ENCODE data around the gene RUFY4. TPM values are rescaled to one million over a fixed set of nuclear protein-coding genes. Genes with fewer than 3 reads are reported as not detected.
"Not testable (repeated sequence)": the region's sequence is repeated elsewhere in the genome, so short reads cannot be mapped to it uniquely, and the experiment has no call there.

RUFY4 gene
- total RNA-seq, 1 experiment from 2014 or later, result not detected

- Histone ChIP-seq H3K36me3 (no peaks in the 10 kb centered on the region), H3K4me3 (no peak overlapping the region), H3K9me3 (replicated peaks) (no peaks in the 10 kb centered on the region), H3K4me1 (no peaks in the 10 kb centered on the region), H3K27ac (no peak overlapping the region), H3K27me3 (peaks cover 7% of the 10 kb centered on the region)
- no peak for DNase-seq
Measured at GRCh38 chr2:218039171-218039570, 29.9 kb upstream of the RUFY4 start.

- no peaks in the 10 kb centered on the region for H3K9me3 ChIP-seq (replicated peaks)
- no peak for DNase-seq
- H3K27me3 ChIP-seq, result peaks cover 4% of the 10 kb centered on the region; the same call in 1 of the 2 replicates
- H3K27ac ChIP-seq, result no peak overlapping the region
- H3K4me1 ChIP-seq, result no peaks in the 10 kb centered on the region
- no peak overlapping the region for H3K4me3 ChIP-seq
- no peaks in the 10 kb centered on the region for H3K36me3 ChIP-seq
Measured at GRCh38 chr2:218040883-218041282, 28.2 kb upstream of the RUFY4 start.

DNA sequence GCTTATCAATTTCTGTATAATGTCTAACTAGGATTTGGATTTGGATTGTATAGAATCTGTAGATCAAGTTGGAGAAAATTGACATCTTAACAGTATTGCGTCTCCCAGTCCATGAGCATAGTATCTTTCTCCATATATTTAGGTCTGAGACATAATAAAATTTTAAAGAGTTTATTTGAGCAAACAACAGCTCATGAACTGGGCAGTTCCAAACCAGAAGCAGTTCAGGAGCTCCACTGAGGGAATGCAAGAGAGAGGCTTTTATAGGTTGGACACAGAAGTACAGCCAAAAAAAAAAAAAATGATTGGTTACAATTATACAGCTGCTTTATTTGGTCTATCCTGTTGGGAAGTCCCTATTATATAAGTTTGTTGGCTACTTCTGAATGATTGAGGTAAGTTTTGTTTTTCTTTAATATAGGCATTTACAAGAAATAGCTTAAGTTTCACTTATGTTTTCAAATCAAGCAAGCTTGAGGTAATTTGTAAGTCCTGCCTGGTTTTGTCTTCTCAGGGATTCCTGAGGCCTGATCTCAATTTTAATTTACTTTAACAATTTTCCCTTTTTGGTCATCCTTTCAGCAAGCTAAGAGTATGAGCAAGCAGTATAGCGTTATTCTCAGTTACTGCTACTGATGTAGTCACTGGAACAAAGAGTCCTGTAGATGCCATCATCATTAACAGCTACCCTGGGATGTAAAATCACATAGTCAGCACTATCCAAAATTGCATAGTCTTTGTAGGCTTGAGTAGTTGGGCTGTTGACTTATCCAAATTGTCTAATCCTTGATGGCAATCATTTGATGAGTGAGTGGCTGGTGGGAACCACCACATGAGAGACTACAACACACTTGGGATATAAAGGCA lies 27.5 kb upstream of the RUFY4 start:
- H3K9me3 ChIP-seq (replicated peaks), result no peaks in the 10 kb centered on the region
- DNase-seq, result no peak
- H3K27ac ChIP-seq, result no peak overlapping the region
- peaks cover 4% of the 10 kb centered on the region; the same call in 1 of the 2 replicates for H3K27me3 ChIP-seq
- no peak overlapping the region for H3K4me3 ChIP-seq
- no peaks in the 10 kb centered on the region for H3K4me1 ChIP-seq
- H3K36me3 ChIP-seq, result no peaks in the 10 kb centered on the region

DNA sequence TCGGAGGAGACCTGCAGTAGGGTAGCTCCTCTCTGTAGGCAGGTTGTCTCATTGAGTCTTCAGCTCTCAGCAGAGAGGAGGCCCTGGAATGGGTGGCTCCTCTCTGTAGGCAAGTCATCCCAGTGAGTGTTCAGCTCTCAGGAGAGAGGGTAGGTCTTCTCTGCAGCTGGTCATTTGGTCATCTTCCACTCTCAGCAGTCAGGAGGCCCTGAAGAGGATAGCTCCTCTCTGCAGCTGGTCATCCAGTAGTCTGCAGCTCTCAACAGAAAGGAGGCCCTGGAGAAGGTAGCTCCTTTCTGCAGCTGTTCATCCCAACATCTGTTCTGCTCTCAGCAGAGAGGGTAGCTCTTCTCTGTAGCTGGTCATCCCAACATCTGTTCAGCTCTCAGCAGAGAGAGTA lies 26.0 kb upstream of the RUFY4 start:
- Histone ChIP-seq H3K4me1 (no peaks in the 10 kb centered on the region), H3K27me3 (peaks cover 4% of the 10 kb centered on the region; the same call in 1 of the 2 replicates), H3K27ac (no peak overlapping the region), H3K36me3 (no peaks in the 10 kb centered on the region), H3K4me3 (no peak overlapping the region), H3K9me3 (replicated peaks) (no peaks in the 10 kb centered on the region)
- no peak for DNase-seq

DNA sequence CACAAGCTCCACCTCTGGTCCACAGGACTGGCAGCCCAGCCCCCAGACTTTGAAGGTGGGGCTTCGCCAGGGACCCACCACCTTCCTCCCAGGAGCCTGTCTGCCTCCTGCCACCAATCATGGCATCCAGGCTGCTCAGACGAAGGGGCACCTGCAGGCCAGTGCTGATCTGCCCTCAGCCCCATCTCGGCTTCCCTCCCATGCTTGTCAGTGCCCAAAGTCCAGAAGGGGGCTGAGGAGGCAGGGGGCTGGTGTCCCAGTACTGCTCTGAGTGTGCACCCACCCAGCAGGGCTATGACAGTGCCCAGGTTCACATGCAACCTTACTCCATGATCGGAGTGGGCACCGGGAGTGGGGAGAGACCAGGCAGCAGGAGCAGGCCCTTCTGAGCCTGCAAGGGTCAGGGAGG lies 25.3 kb upstream of the RUFY4 start:
- Histone ChIP-seq H3K27me3 (no peaks in the 10 kb centered on the region; the same call in 1 of the 2 replicates), H3K36me3 (no peaks in the 10 kb centered on the region), H3K9me3 (replicated peaks) (no peaks in the 10 kb centered on the region), H3K4me3 (no peak overlapping the region), H3K27ac (no peak overlapping the region), H3K4me1 (no peaks in the 10 kb centered on the region)
- no peak for DNase-seq

GRCh38 chr2:218044599-218044998 lies 24.5 kb upstream of the RUFY4 start:
- H3K4me1 ChIP-seq; DNase-seq; H3K27me3 ChIP-seq; H3K9me3 ChIP-seq (replicated peaks); H3K27ac ChIP-seq; H3K4me3 ChIP-seq; H3K36me3 ChIP-seq: not testable (repeated sequence)

GRCh38 chr2:218046238-218046637 lies 22.8 kb upstream of the RUFY4 start:
- Histone ChIP-seq H3K27ac (no peak overlapping the region), H3K4me3 (no peak overlapping the region), H3K9me3 (replicated peaks) (no peaks in the 10 kb centered on the region), H3K36me3 (no peaks in the 10 kb centered on the region), H3K27me3 (no peaks in the 10 kb centered on the region; the same call in 1 of the 2 replicates), H3K4me1 (no peaks in the 10 kb centered on the region)
- no peak for DNase-seq

- H3K27ac ChIP-seq, result no peak overlapping the region
- H3K27me3 ChIP-seq, result no peaks in the 10 kb centered on the region; the same call in 1 of the 2 replicates
- H3K9me3 ChIP-seq (replicated peaks), result no peaks in the 10 kb centered on the region
- H3K4me1 ChIP-seq, result no peaks in the 10 kb centered on the region
- no peak overlapping the region for H3K4me3 ChIP-seq
- no peaks in the 10 kb centered on the region for H3K36me3 ChIP-seq
- DNase-seq, result no peak
Measured at GRCh38 chr2:218047536-218048225, 21.4 kb upstream of the RUFY4 start.

- Histone ChIP-seq H3K36me3 (no peaks in the 10 kb centered on the region), H3K27me3 (no peaks in the 10 kb centered on the region; the same call in 1 of the 2 replicates), H3K27ac (no peak overlapping the region)
Measured at GRCh38 chr2:218051903-218052302, 17.1 kb upstream of the RUFY4 start.

GRCh38 chr2:218059289-218059688 lies 9.8 kb upstream of the RUFY4 start:
- DNase-seq, result no peak
- Histone ChIP-seq H3K36me3 (no peaks in the 10 kb centered on the region), H3K4me1 (no peaks in the 10 kb centered on the region), H3K9me3 (replicated peaks) (no peaks in the 10 kb centered on the region), H3K27me3 (peaks cover 7% of the 10 kb centered on the region; the same call in 1 of the 2 replicates), H3K4me3 (no peak overlapping the region), H3K27ac (no peak overlapping the region)

More at GRCh38 chr2:218051903-218052302, 17.1 kb upstream of the RUFY4 start:
- H3K4me1 ChIP-seq, result no peaks in the 10 kb centered on the region
- no peak for DNase-seq
- no peaks in the 10 kb centered on the region for H3K9me3 ChIP-seq (replicated peaks)
- no peak overlapping the region for H3K4me3 ChIP-seq

GRCh38 chr2:218060118-218060517 lies 8.9 kb upstream of the RUFY4 start:
- Histone ChIP-seq H3K27ac (no peak overlapping the region), H3K4me3 (no peak overlapping the region)
- DNase-seq, result no peak

GRCh38 chr2:218060950-218061660 lies 7.9 kb upstream of the RUFY4 start:
- H3K9me3 ChIP-seq (replicated peaks), result no peaks in the 10 kb centered on the region
- no peaks in the 10 kb centered on the region for H3K4me1 ChIP-seq
- H3K36me3 ChIP-seq, result no peaks in the 10 kb centered on the region
- peaks cover 7% of the 10 kb centered on the region; the same call in 1 of the 2 replicates for H3K27me3 ChIP-seq
- no peak overlapping the region for H3K4me3 ChIP-seq
- no peak overlapping the region for H3K27ac ChIP-seq
- DNase-seq, result no peak

More at GRCh38 chr2:218060118-218060517, 8.9 kb upstream of the RUFY4 start:
- Histone ChIP-seq H3K9me3 (replicated peaks) (no peaks in the 10 kb centered on the region), H3K4me1 (no peaks in the 10 kb centered on the region), H3K27me3 (peaks cover 7% of the 10 kb centered on the region; the same call in 1 of the 2 replicates), H3K36me3 (no peaks in the 10 kb centered on the region)

DNA sequence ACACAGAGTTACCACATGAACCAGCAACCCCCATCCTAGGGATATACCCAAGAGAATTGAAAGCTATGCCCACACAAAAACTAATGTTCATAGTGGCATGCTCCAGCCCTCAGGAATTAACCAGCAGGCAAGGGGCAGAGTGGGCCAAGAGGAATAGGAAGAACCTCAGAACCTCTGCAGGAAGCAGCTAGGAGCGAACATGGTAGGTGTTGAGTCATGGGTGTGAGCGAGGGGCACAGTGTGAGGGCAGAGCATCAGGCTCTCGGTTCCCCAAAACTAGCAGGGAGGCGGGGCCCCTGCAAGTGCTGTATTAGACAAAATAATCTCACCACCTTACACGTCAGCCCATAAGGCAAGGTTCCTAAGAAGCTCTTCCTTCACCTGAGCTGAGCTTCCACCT lies 5.6 kb upstream of the RUFY4 start:
- H3K27me3 ChIP-seq, result peaks cover 3% of the 10 kb centered on the region; the same call in 1 of the 2 replicates
- DNase-seq, result no peak

GRCh38 chr2:218063896-218064295 lies 5.2 kb upstream of the RUFY4 start:
- no peaks in the 10 kb centered on the region for H3K4me1 ChIP-seq
- no peak overlapping the region for H3K27ac ChIP-seq
- H3K36me3 ChIP-seq, result no peaks in the 10 kb centered on the region
- no peak overlapping the region for H3K4me3 ChIP-seq
- peaks cover 3% of the 10 kb centered on the region; the same call in 1 of the 2 replicates for H3K27me3 ChIP-seq
- no peaks in the 10 kb centered on the region for H3K9me3 ChIP-seq (replicated peaks)
- no peak for DNase-seq

More for the DNA sequence above, 5.6 kb upstream of the RUFY4 start:
- H3K27ac ChIP-seq, result no peak overlapping the region
- H3K4me3 ChIP-seq, result no peak overlapping the region
- no peaks in the 10 kb centered on the region for H3K4me1 ChIP-seq
- no peaks in the 10 kb centered on the region for H3K36me3 ChIP-seq
- no peaks in the 10 kb centered on the region for H3K9me3 ChIP-seq (replicated peaks)
